HCT116 (cell line): ENCODE results near the gene SLIT1. TPM values are rescaled to one million over a fixed set of nuclear protein-coding genes. Genes with fewer than 3 reads are reported as not detected.

Experiments used
- ATAC-seq: fragments of 200-7000 bp; cut with Tn5 transposase; 2 replicates; pipeline ENCODE4 v1.9.1; 2020; ENCODE audit warnings: mild to moderate bottlenecking, moderate library complexity
- BruUV-seq: library from RNA; stranded (reverse); fragments of 400-500 nt; replicated peaks from 2 replicates; lab custom pipeline; 2021; lab: Mats Ljungman, UMichigan
- CTCF ChIA-PET: fragments of 300-600 bp; sonication (Branson Sonifier 250); formaldehyde crosslinking; loops from one replicate; lab custom pipeline; 2021; ENCODE audit warnings: antibody characterized with exemption; lab: Charles Lee
- POLR2A ChIA-PET: fragments of 300-600, 350-600 bp; sonication (Branson Sonifier 250); formaldehyde crosslinking; loops from one replicate; lab custom pipeline; 2021; ENCODE audit warnings: antibody characterized with exemption; lab: Charles Lee
- RAD21 ChIA-PET, 2 experiments: fragments of 300-600 bp; sonication (Branson Sonifier 250); formaldehyde crosslinking; loops; one replicate each; lab custom pipeline; 2023; ENCODE audit warnings: low total read pairs in 2 of 2; ENCODE audit not compliant: uncharacterized antibody in 2 of 2, unreplicated experiment in 2 of 2, low non-redundant PET in 1 of 2; lab: Charles Lee
- DNase-seq: peaks from one replicate; pipeline ENCODE4 v3.0.0-alpha.2; 2010; ENCODE audit warnings: low read depth, low spot score
- H2AFZ ChIP-seq: fragments of 200-600 bp; shearing (Covaris generic), sonication (generic); 2 replicates; pipeline ENCODE4 v1.6.1; 2017; ENCODE audit warnings: low read depth, mixed run types, mixed read lengths, antibody characterized with exemption, low read length; ENCODE audit not compliant: poor library complexity, severe bottlenecking
- H3K27ac ChIP-seq: 2 replicates; pipeline ENCODE4 v1.5.1; 2012; ENCODE audit warnings: low read depth, low read length
- H3K27me3 ChIP-seq: fragments of 200-600 bp; sonication (generic); 2 replicates; pipeline ENCODE4 v1.6.1; 2016; ENCODE audit warnings: mixed run types, low read length, mixed read lengths; ENCODE audit not compliant: insufficient read depth
- H3K36me3 ChIP-seq, 2 experiments: fragments of 200-500 bp in 1 of 2; fragments of 200-600 bp in 1 of 2; sonication (Bioruptor generic) in 1 of 2; sonication (generic) in 1 of 2; 2 replicates each; pipeline versions ENCODE4 v1.5.1 to v1.6.1; 2014 to 2016; ENCODE audit warnings: low read length in 2 of 2, inconsistent platforms in 1 of 2, mixed read lengths in 1 of 2, mixed run types in 1 of 2; ENCODE audit not compliant: insufficient read depth in 2 of 2, control insufficient read depth in 1 of 2
- H3K4me1 ChIP-seq, 2 experiments: fragments of 200-600 bp in 1 of 2; sonication (generic) in 1 of 2; 2 replicates each; pipeline versions ENCODE4 v1.5.1 to v1.6.1; 2012 to 2017; ENCODE audit warnings: low read length in 2 of 2, inconsistent platforms in 1 of 2, mild to moderate bottlenecking in 1 of 2, mixed read lengths in 1 of 2, mixed run types in 1 of 2, moderate library complexity in 1 of 2; ENCODE audit not compliant: insufficient read depth in 2 of 2, control insufficient read depth in 1 of 2
- H3K4me2 ChIP-seq: fragments of 200-600 bp; sonication (generic); 2 replicates; pipeline ENCODE4 v1.6.1; 2017; ENCODE audit warnings: mixed run types, low read length, mixed read lengths
- H3K4me3 ChIP-seq, 2 experiments: fragments of 200-600 bp in 1 of 2; sonication (generic) in 1 of 2; replicated peaks in 1 of 2; 2 replicates each; pipeline ENCODE4 v1.5.1; 2011 to 2016; ENCODE audit warnings: low read length in 2 of 2, control low read depth in 1 of 2, low read depth in 1 of 2, mild to moderate bottlenecking in 1 of 2, mixed read lengths in 1 of 2, mixed run types in 1 of 2
- H3K79me2 ChIP-seq: fragments of 200-600 bp; sonication (generic); 2 replicates; pipeline ENCODE4 v1.6.1; 2017; ENCODE audit warnings: mild to moderate bottlenecking, mixed run types, low read length, moderate library complexity, mixed read lengths; ENCODE audit not compliant: insufficient read depth
- H3K9ac ChIP-seq: fragments of 200-600 bp; sonication (generic); 2 replicates; pipeline ENCODE4 v1.6.1; 2016; ENCODE audit warnings: low read length, mixed read lengths
- H3K9me2 ChIP-seq: fragments of 200-600 bp; sonication (generic), shearing (Covaris generic); 2 replicates; pipeline ENCODE4 v1.6.1; 2017; ENCODE audit warnings: mixed run types, mild to moderate bottlenecking, moderate library complexity; ENCODE audit not compliant: insufficient read depth
- H3K9me3 ChIP-seq, 2 experiments: fragments of 200-500 bp in 1 of 2; fragments of 200-600 bp in 1 of 2; sonication (Bioruptor generic) in 1 of 2; sonication (generic) in 1 of 2; 2 replicates each; pipeline ENCODE4 v1.6.1; 2014 to 2017; ENCODE audit warnings: low read length in 2 of 2, mixed read lengths in 2 of 2, inconsistent platforms in 1 of 2, low read depth in 1 of 2, mild to moderate bottlenecking in 1 of 2, mixed run types in 1 of 2, moderate library complexity in 1 of 2; ENCODE audit not compliant: control insufficient read depth in 1 of 2, insufficient read depth in 1 of 2
- H4K20me1 ChIP-seq: fragments of 200-600 bp; sonication (generic), shearing (Covaris generic); 2 replicates; pipeline ENCODE4 v1.6.1; 2017; ENCODE audit warnings: mixed run types, mild to moderate bottlenecking, moderate library complexity; ENCODE audit not compliant: insufficient read depth
- CEBPB ChIP-seq: IDR thresholded peaks from 2 replicates; pipeline ENCODE4 v1.6.1; 2012; ENCODE audit warnings: low read depth
- POLR2A ChIP-seq: IDR thresholded peaks from 2 replicates; pipeline ENCODE4 v1.7.0; 2011; ENCODE audit warnings: borderline replicate concordance; ENCODE audit not compliant: insufficient read depth, insufficient read length; ENCODE audit errors: extremely low read depth
- YY1 ChIP-seq: IDR thresholded peaks from 2 replicates; pipeline ENCODE4 v1.6.1; 2011; ENCODE audit warnings: low read length, low read depth, moderate library complexity, mild to moderate bottlenecking; ENCODE audit not compliant: insufficient replicate concordance; ENCODE audit errors: extremely low read depth
- intact Hi-C: fragments of 100-400 bp; cut with micrococcal nuclease; formaldehyde crosslinking; loops from 2 replicates; pipeline ENCODE4 v1.10.0; 2022
- total RNA-seq: library from RNA; stranded (reverse); gene quantifications from one replicate; pipeline ENCODE4 v1.2.1, GENCODE V29; 2021; ENCODE audit not compliant: unreplicated experiment
- TF ChIP-seq, protein P1 (sequence below): IDR thresholded peaks from 2 replicates; pipeline ENCODE4 v1.6.1; 2012; ENCODE audit warnings: low read depth
- TF ChIP-seq, protein P2 (sequence below): IDR thresholded peaks from 2 replicates; pipeline ENCODE4 v1.6.1; 2011; ENCODE audit warnings: mild to moderate bottlenecking, low read length, moderate library complexity; ENCODE audit not compliant: insufficient replicate concordance; ENCODE audit errors: extremely low read depth

SLIT1 gene
- total RNA-seq, 1 experiment from 2014 or later, result 0.42 TPM

DNA sequence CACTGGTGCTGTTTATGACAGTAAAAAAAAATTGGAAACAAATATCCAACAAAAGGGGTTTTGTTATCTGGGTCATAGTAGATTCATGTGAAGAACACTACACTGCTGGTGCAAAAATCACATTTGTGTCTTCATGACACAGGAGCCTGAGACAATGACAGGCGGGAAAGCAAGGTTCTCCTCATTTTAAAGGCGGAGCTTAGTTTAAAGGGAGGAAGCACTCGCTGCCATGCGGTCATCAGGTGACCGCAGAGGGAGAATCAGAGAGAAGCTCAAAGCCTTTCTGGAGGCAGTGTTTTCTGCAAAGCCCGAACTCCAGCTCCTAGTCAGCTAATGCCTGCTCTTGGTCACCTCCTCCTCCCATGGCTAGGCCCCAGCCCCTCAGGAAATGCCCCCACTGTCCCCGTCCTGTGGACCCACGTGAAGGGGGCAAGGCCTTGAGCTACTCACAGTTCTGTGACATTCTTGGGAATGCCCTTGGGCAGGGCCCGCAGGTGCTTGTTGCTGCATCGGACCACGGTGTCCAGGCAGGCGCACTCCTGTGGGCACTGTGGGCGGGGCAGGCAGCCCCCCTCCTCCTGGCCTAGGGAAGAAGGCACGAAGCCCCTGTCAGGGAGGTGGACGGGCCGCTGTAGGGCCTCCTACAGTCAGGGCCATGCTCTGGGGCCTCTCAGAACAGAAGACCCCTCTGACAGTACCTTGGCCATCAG, 146.1 kb downstream of the SLIT1 start:
- Histone ChIP-seq H3K27ac (no peak overlapping the region), H3K36me3 (no peaks in the 10 kb centered on the region), H3K4me3 (no peak overlapping the region), H3K9me3 (no peaks in the 10 kb centered on the region), H4K20me1 (no peaks in the 10 kb centered on the region), H3K9me2 (no peaks in the 10 kb centered on the region), H3K4me1 (peaks cover 7 to 15% of the 10 kb centered on the region in 2 experiments; a peak in 3 of 4 replicates), H3K4me2 (no peak overlapping the region), H3K79me2 (no peaks in the 10 kb centered on the region), H3K27me3 (no peaks in the 10 kb centered on the region), H3K9ac (no peak overlapping the region), H2AFZ (no peak overlapping the region)
- RAD21 ChIA-PET, result no interaction called here
- ATAC-seq (no peak), DNase-seq (no peak)
- BruUV-seq, result no TSS peak
- CTCF ChIA-PET, result interaction anchor here (0.6 to 6.6 kb wide), 2 partner anchors 14 to 233 kb away, joined by 3 to 107 read pairs; no protein-coding TSS in a partner anchor
- no peak for TF ChIP-seq POLR2A
- TF ChIP-seq YY1, result no peak
- TF ChIP-seq, protein P1, sequence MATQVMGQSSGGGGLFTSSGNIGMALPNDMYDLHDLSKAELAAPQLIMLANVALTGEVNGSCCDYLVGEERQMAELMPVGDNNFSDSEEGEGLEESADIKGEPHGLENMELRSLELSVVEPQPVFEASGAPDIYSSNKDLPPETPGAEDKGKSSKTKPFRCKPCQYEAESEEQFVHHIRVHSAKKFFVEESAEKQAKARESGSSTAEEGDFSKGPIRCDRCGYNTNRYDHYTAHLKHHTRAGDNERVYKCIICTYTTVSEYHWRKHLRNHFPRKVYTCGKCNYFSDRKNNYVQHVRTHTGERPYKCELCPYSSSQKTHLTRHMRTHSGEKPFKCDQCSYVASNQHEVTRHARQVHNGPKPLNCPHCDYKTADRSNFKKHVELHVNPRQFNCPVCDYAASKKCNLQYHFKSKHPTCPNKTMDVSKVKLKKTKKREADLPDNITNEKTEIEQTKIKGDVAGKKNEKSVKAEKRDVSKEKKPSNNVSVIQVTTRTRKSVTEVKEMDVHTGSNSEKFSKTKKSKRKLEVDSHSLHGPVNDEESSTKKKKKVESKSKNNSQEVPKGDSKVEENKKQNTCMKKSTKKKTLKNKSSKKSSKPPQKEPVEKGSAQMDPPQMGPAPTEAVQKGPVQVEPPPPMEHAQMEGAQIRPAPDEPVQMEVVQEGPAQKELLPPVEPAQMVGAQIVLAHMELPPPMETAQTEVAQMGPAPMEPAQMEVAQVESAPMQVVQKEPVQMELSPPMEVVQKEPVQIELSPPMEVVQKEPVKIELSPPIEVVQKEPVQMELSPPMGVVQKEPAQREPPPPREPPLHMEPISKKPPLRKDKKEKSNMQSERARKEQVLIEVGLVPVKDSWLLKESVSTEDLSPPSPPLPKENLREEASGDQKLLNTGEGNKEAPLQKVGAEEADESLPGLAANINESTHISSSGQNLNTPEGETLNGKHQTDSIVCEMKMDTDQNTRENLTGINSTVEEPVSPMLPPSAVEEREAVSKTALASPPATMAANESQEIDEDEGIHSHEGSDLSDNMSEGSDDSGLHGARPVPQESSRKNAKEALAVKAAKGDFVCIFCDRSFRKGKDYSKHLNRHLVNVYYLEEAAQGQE, result no peak
- TF ChIP-seq CEBPB, result no peak
- TF ChIP-seq, protein P2, sequence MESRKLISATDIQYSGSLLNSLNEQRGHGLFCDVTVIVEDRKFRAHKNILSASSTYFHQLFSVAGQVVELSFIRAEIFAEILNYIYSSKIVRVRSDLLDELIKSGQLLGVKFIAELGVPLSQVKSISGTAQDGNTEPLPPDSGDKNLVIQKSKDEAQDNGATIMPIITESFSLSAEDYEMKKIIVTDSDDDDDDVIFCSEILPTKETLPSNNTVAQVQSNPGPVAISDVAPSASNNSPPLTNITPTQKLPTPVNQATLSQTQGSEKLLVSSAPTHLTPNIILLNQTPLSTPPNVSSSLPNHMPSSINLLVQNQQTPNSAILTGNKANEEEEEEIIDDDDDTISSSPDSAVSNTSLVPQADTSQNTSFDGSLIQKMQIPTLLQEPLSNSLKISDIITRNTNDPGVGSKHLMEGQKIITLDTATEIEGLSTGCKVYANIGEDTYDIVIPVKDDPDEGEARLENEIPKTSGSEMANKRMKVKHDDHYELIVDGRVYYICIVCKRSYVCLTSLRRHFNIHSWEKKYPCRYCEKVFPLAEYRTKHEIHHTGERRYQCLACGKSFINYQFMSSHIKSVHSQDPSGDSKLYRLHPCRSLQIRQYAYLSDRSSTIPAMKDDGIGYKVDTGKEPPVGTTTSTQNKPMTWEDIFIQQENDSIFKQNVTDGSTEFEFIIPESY, result no peak
- POLR2A ChIA-PET, result no interaction called here
- intact Hi-C loops, result no loop called here
